ENCODE measurements around the gene MEI1.

DNA sequence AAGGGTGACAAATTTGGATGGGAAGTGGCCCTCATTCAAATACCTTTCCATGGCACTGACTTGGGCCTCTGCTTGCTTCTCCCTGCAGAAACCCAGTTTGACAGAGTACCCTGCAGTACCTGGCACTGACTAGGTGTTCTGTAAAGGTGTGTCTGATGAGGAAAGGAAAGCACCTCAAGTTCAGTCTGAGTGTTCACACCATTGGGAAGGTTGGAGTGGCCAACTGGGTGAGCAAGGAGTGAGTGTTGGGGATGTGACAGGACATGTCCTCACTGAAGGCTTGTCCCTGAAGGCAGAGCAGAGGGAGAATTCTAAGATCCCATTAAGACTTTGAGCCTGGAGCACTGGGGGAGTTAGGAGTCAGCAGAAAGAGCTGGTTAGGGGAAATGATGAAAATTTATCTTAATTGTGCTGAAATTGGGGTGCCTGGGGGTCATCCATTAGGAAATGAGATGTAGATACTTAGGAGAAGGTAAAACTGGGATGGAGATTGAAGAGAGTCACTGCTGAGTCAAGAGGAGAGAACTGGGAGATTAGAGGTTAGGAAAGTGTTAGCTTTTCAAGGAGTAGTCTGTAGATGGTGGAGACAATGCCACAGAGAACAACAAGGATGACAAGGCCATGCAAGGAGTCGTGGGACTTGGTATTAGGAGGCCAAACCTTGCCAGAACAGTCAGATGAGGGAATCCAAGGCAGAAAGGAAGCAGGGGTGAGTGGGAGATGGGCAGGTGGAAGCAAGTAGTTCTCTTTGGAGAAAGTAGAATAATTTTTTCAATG, 139.7 kb downstream of the MEI1 start:
- TF ChIP-seq TEAD4 (IDR thresholded peaks at IDR 0.05) (no peak), RAD21 (IDR thresholded peaks at IDR 0.05; ENCODE audit: low read depth) (no peak), CEBPB (IDR thresholded peaks at IDR 0.05) (no peak), USF1 (IDR thresholded peaks at IDR 0.05) (no peak), YY1 (IDR thresholded peaks at IDR 0.05; ENCODE audit: low read depth) (no peak), TAF1 (IDR thresholded peaks at IDR 0.05; ENCODE audit: low read depth) (no peak), EP300 (IDR thresholded peaks at IDR 0.05; ENCODE audit: borderline replicate concordance) (no peak), ZBTB7A (IDR thresholded peaks at IDR 0.05; ENCODE audit: low read depth) (no peak), CREB1 (IDR thresholded peaks at IDR 0.05; ENCODE audit: low read depth) (no peak), TCF12 (IDR thresholded peaks at IDR 0.05; ENCODE audit: low read depth) (no peak)
- TF ChIP-seq, protein P1, sequence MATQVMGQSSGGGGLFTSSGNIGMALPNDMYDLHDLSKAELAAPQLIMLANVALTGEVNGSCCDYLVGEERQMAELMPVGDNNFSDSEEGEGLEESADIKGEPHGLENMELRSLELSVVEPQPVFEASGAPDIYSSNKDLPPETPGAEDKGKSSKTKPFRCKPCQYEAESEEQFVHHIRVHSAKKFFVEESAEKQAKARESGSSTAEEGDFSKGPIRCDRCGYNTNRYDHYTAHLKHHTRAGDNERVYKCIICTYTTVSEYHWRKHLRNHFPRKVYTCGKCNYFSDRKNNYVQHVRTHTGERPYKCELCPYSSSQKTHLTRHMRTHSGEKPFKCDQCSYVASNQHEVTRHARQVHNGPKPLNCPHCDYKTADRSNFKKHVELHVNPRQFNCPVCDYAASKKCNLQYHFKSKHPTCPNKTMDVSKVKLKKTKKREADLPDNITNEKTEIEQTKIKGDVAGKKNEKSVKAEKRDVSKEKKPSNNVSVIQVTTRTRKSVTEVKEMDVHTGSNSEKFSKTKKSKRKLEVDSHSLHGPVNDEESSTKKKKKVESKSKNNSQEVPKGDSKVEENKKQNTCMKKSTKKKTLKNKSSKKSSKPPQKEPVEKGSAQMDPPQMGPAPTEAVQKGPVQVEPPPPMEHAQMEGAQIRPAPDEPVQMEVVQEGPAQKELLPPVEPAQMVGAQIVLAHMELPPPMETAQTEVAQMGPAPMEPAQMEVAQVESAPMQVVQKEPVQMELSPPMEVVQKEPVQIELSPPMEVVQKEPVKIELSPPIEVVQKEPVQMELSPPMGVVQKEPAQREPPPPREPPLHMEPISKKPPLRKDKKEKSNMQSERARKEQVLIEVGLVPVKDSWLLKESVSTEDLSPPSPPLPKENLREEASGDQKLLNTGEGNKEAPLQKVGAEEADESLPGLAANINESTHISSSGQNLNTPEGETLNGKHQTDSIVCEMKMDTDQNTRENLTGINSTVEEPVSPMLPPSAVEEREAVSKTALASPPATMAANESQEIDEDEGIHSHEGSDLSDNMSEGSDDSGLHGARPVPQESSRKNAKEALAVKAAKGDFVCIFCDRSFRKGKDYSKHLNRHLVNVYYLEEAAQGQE (IDR thresholded peaks at IDR 0.05; ENCODE audit: low read depth) = no peak
- TF ChIP-seq, protein P2, sequence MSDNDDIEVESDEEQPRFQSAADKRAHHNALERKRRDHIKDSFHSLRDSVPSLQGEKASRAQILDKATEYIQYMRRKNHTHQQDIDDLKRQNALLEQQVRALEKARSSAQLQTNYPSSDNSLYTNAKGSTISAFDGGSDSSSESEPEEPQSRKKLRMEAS (IDR thresholded peaks at IDR 0.05) = no peak

Measured in Ishikawa (cell line).